GM12864 (cell line): ENCODE results near the gene NAMPT.
"Not testable (repeated sequence)": the region's sequence is repeated elsewhere in the genome, so short reads cannot be mapped to it uniquely, and the experiment has no call there.

Experiments
- DNase-seq: peaks from one replicate; pipeline ENCODE4 v3.0.0-alpha.2; 2011; ENCODE audit warnings: low read depth
- H3K4me3 ChIP-seq: 2 replicates; pipeline ENCODE4 v1.5.1; 2011; ENCODE audit warnings: mild to moderate bottlenecking, low read depth, low read length, control low read depth
- CTCF ChIP-seq: IDR thresholded peaks from 2 replicates; pipeline ENCODE4 v1.5.1; 2011; ENCODE audit warnings: low read depth, mild to moderate bottlenecking, moderate library complexity, low read length, control low read depth, inconsistent platforms; ENCODE audit errors: missing control alignments

Gene NAMPT

GRCh38 chr7:106326594-106327537 is 42.1 kb upstream of the NAMPT start:
- no peak for DNase-seq
- no peak for TF ChIP-seq CTCF

GRCh38 chr7:106324509-106324908 is 39.7 kb upstream of the NAMPT start:
- DNase-seq, H3K4me3 ChIP-seq: not testable (repeated sequence)

More at GRCh38 chr7:106326594-106327537, 42.1 kb upstream of the NAMPT start:
- no peak overlapping the region for H3K4me3 ChIP-seq

- DNase-seq, H3K4me3 ChIP-seq: not testable (repeated sequence)
Measured at GRCh38 chr7:106320254-106320770, 35.5 kb upstream of the NAMPT start.

GRCh38 chr7:106318482-106318881 is 33.7 kb upstream of the NAMPT start:
- no peak for DNase-seq
- no peak overlapping the region for H3K4me3 ChIP-seq
- TF ChIP-seq CTCF: no peak

- no peak for TF ChIP-seq CTCF
- DNase-seq: no peak
Measured at GRCh38 chr7:106317971-106318370, 33.2 kb upstream of the NAMPT start.

GRCh38 chr7:106316947-106317346 is 32.2 kb upstream of the NAMPT start:
- no peak for DNase-seq
- no peak overlapping the region for H3K4me3 ChIP-seq
- no peak for TF ChIP-seq CTCF

More at GRCh38 chr7:106317971-106318370, 33.2 kb upstream of the NAMPT start:
- H3K4me3 ChIP-seq: no peak overlapping the region

GRCh38 chr7:106314875-106315274 is 30.1 kb upstream of the NAMPT start:
- no peak for TF ChIP-seq CTCF
- DNase-seq: no peak

GRCh38 chr7:106313966-106314365 is 29.2 kb upstream of the NAMPT start:
- no peak for TF ChIP-seq CTCF
- no peak overlapping the region for H3K4me3 ChIP-seq
- no peak for DNase-seq

More at GRCh38 chr7:106314875-106315274, 30.1 kb upstream of the NAMPT start:
- H3K4me3 ChIP-seq: no peak overlapping the region
